T1000 (cell line): ENCODE data around the gene MTMR8.

ENCODE experiments used
- DNase-seq: peaks from one replicate; lab custom pipeline; 2025; ENCODE audit warnings: mixed read lengths; lab: John Stamatoyannopoulos, UW

Gene MTMR8

GRCh38 chrX:64313624-64314023, 81.6 kb downstream of the MTMR8 start:
- DNase-seq, result no peak

GRCh38 chrX:64306712-64307111, 88.5 kb downstream of the MTMR8 start:
- DNase-seq, result no peak

GRCh38 chrX:64291123-64291522, 104.1 kb downstream of the MTMR8 start:
- no peak for DNase-seq

- DNase-seq, result no peak
Measured at GRCh38 chrX:64265265-64265664, 130.0 kb downstream of the MTMR8 start.

- no peak for DNase-seq
Measured at GRCh38 chrX:64230123-64230970, 164.9 kb downstream of the MTMR8 start, which contains the start of gene ASB12. Gene ASB12, minus strand, starts transcription at chrX:64230607. Its CDS starts 4,957 bp downstream, at chrX:64225650.

- DNase-seq, result no peak
Measured at GRCh38 chrX:64229154-64229553, 166.1 kb downstream of the MTMR8 start.
